DMS79 treated with DMSO at 0.1 percent for 48 hours (cell line): Measurements from ENCODE around the gene PDE10A.

Experiments used
- DNase-seq: peaks from one replicate; lab custom pipeline; 2025; lab: John Stamatoyannopoulos, UW

The PDE10A gene

DNA sequence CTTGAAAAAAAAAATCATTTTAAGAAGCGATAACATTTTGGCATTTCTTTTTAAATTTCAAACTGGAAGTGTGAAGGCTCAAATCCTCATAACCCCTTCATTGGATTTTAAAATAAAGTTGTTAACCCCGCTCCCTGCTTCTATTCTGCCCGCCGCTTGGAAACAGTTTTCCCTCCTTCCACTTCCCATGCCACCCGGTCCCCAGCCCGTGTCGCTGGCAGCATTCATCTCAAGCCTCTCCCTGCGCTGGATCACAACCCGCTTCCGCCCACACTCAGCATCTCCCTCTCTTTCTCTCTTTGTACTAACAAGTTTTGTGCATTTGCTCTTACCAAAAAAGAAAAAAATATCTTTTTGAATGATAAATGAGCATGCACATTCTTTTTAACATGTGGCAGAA is 15.4 kb upstream of the PDE10A start:
- DNase-seq: no peak

DNA sequence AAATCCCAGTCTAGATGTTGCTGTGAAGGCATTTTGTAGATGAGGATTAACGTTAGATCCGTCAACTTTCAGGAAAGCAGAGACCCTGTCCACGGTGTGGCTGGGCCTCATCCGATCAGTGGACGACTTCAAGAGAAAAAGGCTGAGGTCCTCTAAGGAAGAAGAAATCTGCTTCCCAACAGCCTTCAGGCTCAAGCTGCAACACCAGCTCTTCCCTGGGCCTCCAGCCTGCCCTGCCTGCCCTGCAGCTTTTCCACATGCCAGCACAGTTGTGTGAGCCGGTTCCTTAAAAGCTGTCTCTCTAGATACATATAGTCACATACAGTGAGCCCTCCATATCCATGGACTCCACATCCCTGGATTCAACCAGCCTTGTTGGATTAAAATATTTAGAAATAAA is 14.1 kb upstream of the PDE10A start:
- no peak for DNase-seq

GRCh38 chr6:165676435-165677068 is 13.5 kb upstream of the PDE10A start:
- DNase-seq: no peak

- DNase-seq: no peak
Measured at GRCh38 chr6:165675120-165675519, 12.1 kb upstream of the PDE10A start.

GRCh38 chr6:165674155-165675029 is 11.4 kb upstream of the PDE10A start:
- no peak for DNase-seq

DNA sequence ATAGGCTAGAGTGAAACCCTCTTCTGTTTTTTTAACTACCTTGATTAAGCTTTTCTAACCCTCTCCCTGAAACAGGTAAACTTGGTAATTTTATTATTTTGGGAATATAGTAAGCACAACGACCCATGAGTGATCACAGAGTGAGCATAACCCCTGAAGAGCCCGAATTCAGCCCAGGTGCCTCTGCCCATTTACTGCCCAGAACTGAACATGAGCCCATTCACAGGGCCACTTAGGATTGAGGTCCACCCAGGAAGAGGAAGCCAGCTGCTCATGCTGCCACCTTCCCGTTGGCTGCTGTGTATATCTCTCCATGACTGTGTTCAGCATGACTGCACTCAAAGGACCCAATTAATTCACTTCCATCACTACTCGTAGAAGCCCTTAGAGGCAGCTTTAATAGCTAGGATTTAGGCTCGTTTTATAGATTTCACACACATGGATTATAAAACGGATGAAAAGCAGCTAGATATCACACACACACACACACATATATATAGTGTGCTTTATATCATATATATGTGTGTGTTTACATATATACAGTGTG is 8.3 kb upstream of the PDE10A start:
- DNase-seq: no peak

DNA sequence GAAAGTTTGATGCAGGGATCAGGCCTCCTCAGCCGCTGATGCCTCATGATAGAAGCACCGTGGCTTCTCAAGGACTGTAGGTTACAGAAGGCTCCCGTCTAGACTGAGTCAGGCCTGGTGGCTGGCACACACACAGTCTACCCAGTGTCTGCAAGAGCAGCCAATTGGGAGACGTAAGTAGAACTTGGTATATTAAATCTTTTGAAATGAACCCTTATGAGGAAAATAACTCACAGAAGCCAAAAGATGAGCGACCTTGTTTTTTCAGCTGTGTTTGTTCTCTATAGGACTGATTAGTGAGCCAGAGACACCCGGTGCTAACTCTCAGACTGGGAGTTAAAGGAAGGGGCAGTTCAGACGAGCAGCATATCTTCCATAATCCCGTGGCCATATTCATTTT is 5.9 kb upstream of the PDE10A start:
- DNase-seq: no peak

DNA sequence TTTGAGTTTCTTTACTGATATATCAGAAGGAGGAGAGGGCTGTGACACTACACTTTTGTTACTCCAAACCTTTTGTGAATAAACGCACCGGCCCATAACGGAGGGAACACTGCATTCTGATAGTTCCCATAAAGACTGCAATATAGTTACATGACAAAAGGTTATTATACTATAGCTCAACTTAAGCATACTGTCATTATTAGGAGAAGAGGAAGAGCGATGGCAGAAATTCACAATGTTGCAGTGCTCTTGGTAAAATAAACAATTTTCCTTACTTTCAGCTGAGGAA is 2.3 kb upstream of the PDE10A start:
- DNase-seq: no peak

DNA sequence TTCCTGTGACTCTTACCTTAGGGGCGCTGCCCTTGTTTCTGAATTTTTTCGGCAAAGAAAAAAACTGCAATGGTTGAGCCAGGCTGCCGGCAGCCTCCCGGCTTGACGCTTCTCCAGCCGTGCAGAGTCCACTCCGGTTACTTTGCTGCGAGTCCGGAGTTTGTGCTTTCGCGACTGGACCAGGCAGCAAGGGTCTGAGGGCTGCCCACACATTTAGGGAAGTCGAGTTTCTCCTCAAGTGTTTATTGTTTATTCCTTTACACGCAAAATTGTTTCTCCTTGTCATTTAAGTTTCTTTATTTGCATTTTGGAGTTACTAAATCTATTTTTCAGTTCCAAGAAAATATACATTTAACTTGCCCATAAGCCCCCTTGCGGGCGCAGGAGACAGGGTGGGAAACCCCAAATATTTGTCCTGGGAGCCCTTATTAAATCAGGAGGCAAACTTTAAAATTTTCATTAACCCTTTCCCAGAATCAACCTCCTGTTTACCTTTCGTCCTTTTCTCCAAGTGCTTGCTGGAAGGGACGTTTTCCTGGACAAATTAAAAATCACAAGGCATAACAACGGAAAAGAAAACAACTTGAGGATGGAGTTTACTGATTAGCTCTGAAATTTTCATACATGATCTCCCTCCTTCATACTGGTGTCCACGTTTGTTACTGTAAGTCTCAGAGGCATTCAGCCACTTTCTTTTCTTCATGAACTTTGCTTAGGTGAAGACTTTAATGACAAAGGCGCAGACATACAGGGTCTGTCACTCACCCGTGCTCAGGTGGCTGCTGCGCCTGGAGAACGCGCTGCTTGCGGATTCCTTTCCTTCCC is 1.7 kb upstream of the PDE10A start:
- no peak for DNase-seq

GRCh38 chr6:165663736-165664558 is 906 bp upstream of the PDE10A start:
- no peak for DNase-seq

- DNase-seq: no peak
Measured at GRCh38 chr6:165663377-165663735, 315 bp upstream of the PDE10A start.

- DNase-seq: no peak
Measured at GRCh38 chr6:165662041-165662748, 846 bp downstream of the PDE10A start.

- DNase-seq: no peak
Measured at GRCh38 chr6:165661664-165662025, 1.4 kb downstream of the PDE10A start.

- no peak for DNase-seq
Measured at GRCh38 chr6:165660857-165661663, 2.0 kb downstream of the PDE10A start.

DNA sequence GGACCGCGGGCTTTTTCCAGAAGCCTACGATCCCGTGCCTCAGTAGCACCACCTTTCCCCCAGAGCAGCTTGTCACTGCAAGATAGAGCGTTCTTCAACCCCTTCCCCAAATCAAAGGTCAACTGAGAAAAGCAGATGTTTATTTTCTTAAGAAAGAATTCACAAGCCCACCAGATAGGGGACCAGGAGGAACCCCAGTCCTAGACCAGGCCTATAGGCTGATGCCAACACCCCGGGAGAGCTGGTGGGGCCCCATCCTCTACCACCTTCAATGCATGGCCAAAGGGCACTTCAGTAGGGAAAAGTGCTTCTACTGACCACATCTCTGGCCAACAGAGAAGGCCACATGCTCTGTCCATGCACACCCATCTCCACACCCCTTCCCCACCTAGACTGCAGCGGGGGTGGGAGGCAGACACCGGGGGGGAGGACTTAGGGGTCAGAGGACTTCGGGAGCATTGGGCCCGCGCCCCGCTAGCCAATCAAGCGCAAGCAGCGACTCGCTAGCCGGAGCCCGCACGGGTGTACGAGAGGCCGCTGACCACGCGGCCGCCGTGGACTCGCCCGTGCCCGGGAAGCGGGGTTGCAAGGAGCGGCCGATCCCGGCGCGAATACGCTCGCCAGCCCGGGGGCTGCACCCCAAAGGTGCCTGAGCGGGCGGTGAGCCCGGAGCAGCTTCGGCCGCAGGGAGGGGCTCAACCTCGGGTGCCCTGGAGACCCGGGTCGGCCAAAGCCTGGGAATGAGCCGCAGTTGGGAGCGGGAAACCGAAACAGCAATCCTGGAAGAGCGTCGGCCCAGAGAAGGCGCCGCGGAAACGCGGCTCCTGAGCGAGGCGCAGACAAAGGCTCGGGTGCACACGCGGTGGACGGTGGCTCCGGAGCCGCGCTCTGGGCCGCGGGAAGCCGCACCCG is 2.8 kb downstream of the PDE10A start:
- no peak for DNase-seq

- no peak for DNase-seq
Measured at GRCh38 chr6:165658395-165659058, 4.5 kb downstream of the PDE10A start.

DNA sequence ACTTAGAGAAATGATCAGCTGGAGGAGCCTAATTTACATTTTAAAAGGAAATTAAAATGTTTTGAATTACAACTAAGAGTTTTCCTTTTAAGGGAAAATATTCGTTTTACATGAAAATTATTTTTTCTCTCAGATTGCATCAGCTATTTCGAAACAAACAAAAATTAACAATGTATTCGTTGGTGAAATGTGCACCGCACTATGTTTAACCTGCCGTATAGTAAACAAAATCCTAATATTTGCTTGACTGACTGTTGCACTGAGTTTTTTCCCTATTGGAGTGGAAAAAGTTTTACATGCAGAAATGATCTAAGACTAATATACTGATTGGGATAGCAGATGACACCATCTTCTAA is 5.7 kb downstream of the PDE10A start:
- DNase-seq: no peak

GRCh38 chr6:165656581-165657324 is 6.3 kb downstream of the PDE10A start:
- no peak for DNase-seq
